Muscle of leg (tissue), 11 donors: ENCODE measurements around the gene TTC6. TPM values are rescaled to one million over a fixed set of nuclear protein-coding genes. Genes with fewer than 3 reads are reported as not detected.

ENCODE experiments used
- DNase-seq: peaks from one replicate; pipeline ENCODE4 v3.0.0; 2013
- H3K27ac ChIP-seq: one replicate; pipeline ENCODE4 v1.5.1; 2013; ENCODE audit warnings: mild to moderate bottlenecking, low read length, control low read depth
- H3K27me3 ChIP-seq: one replicate; pipeline ENCODE4 v1.6.1; 2013; ENCODE audit warnings: low read length; ENCODE audit not compliant: control insufficient read depth, insufficient read depth
- H3K36me3 ChIP-seq: one replicate; pipeline ENCODE4 v1.6.1; 2013; ENCODE audit warnings: low read length; ENCODE audit not compliant: control insufficient read depth, insufficient read depth
- H3K4me1 ChIP-seq: one replicate; pipeline ENCODE4 v1.6.1; 2013; ENCODE audit warnings: low read length; ENCODE audit not compliant: control insufficient read depth, insufficient read depth
- H3K4me3 ChIP-seq: one replicate; pipeline ENCODE4 v1.5.1; 2013; ENCODE audit warnings: low read length, control low read depth
- H3K9me3 ChIP-seq: replicated peaks from 2 replicates; pipeline ENCODE4 v1.6.1; 2013; ENCODE audit warnings: low read depth, low read length; ENCODE audit not compliant: control insufficient read depth
- WGBS: methylation state at CpG from one replicate; pipeline ENCODE4 v1.1.5; 2013; ENCODE audit warnings: missing lambda C conversion rate; ENCODE audit not compliant: insufficient coverage; 5-methylcytosine and 5-hydroxymethylcytosine counted together
- polyA plus RNA-seq, 8 donors: library from polyadenylated mRNA; unstranded; fragments of 120-200 nt; gene quantifications; one replicate each; pipeline versions ENCODE4 v1.2.1 to v1.2.3, GENCODE V29; 2013; ENCODE audit warnings: inconsistent platforms in 1 of 8, low replicate concordance in 1 of 8; ENCODE audit not compliant: insufficient read length in 8 of 8, insufficient read depth in 1 of 8
- total RNA-seq: library from RNA; stranded (reverse); fragments of 120-200 nt; gene quantifications from one replicate; pipeline ENCODE4 v1.2.4, GENCODE V29; 2013

Gene TTC6
- total and polyA plus RNA-seq, 9 donors = 0.12 to 0.66 (median 0.24) TPM; not detected in 5

DNA sequence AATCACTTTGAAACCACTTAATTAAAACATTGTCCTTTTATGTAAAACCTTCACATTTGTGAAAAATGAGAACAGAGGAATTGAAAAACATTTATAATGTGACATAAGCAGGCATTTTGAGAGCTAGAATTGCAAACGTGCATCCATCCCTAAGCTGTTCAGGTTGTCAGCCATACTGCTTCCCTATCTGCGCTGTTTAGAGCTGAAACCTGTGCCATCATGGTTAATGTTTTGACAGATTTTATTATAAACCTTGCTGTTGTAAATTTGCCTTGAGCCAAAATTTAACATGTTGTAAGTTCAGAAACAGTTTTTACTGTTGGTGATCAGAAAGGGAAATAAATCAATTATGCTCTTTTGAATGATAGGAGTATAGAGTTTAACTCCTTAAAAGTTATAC, 32.2 kb upstream of the TTC6 start:
- no peaks in the 10 kb centered on the region for H3K36me3 ChIP-seq
- DNase-seq = no peak
- no peak overlapping the region for H3K4me3 ChIP-seq
- no peaks in the 10 kb centered on the region for H3K27me3 ChIP-seq
- no peaks in the 10 kb centered on the region for H3K4me1 ChIP-seq
- H3K27ac ChIP-seq = no peak overlapping the region
- WGBS = 88% methylated on average over 2 of the region's 2 CpGs
- H3K9me3 ChIP-seq = no peaks in the 10 kb centered on the region

GRCh38 chr14:37565550-37565949, 29.9 kb upstream of the TTC6 start:
- Histone ChIP-seq H3K36me3 (no peaks in the 10 kb centered on the region), H3K4me3 (no peak overlapping the region), H3K4me1 (no peaks in the 10 kb centered on the region), H3K9me3 (no peaks in the 10 kb centered on the region), H3K27me3 (no peaks in the 10 kb centered on the region), H3K27ac (no peak overlapping the region)
- no peak for DNase-seq
- WGBS = no CpG with 5 or more reads among the region's 1 CpG

DNA sequence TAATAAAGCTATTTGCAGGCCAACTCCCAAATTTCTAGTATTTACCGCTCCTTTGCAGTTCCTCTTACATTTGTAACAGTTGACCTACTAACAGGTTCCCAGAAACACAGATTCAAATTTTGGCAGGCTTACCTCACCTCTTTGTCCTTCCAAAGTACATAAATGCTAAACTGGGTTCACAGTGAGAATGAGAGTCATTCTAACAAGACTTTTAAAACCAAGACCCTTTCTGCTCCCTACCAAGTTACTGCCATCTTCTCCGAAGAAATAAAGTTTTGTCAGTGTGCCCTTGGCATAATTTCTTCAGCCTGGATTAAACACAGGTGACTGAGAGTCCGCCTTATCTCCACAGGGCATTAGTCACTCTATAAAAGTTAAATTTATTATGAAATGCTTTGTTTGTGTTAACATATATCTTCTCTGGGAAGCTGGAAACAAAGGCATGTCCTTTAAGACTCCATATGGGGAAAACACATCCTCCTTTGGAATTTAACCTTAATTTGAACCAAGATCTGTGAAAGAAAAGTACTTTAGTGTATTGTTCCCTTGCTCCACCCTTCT, 28.5 kb upstream of the TTC6 start:
- no peak overlapping the region for H3K27ac ChIP-seq
- no peaks in the 10 kb centered on the region for H3K36me3 ChIP-seq
- no peaks in the 10 kb centered on the region for H3K27me3 ChIP-seq
- H3K4me3 ChIP-seq = no peak overlapping the region
- DNase-seq = no peak
- WGBS = no CpG with 5 or more reads among the region's 3 CpGs
- H3K9me3 ChIP-seq = no peaks in the 10 kb centered on the region
- no peaks in the 10 kb centered on the region for H3K4me1 ChIP-seq

DNA sequence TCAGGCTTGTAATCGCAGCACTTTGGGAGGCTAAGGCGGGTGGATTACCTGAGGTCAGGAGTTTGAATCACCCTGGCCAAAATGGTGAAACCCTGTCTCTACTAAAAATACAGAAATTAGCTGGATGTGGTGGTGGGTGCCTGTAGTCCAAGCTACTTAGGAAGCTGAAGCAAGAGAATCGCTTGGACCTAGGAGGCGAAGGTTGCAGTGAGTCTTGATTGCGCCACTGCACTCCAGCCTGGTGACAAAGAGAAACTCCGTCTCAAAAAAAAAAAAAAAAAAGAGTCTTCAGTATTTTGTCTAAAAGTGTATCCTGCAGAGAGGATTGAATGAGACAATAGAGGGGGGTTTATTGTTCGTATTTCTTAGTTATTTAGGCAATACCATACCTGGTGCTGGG, 25.7 kb upstream of the TTC6 start:
- Histone ChIP-seq H3K27ac (no peak overlapping the region), H3K4me1 (no peaks in the 10 kb centered on the region), H3K4me3 (no peak overlapping the region), H3K27me3 (no peaks in the 10 kb centered on the region), H3K36me3 (no peaks in the 10 kb centered on the region), H3K9me3 (no peaks in the 10 kb centered on the region)
- 73% methylated on average over 5 of the region's 7 CpGs for WGBS
- DNase-seq = no peak

DNA sequence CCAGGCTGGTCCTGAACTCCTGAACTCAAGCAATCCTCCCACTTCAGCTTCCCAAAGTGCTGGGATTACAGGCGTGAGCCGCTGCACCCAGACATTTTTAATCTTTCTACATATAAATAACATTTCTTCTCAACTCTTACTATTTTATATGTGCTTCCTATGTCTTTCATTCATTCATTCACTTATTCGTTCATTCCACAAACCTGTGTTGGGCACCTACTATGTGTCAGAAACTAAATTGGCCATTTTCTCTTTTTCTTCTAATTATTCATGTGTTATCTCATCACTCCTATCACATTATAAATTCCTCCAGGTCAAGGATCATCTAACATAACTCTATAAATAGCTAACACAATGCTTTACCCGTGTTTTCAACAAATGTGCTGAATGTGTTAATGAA, 24.0 kb upstream of the TTC6 start:
- H3K27ac ChIP-seq = no peak overlapping the region
- H3K4me3 ChIP-seq = no peak overlapping the region
- H3K9me3 ChIP-seq = no peaks in the 10 kb centered on the region
- peaks cover 7% of the 10 kb centered on the region for H3K27me3 ChIP-seq
- DNase-seq = no peak
- WGBS = 95% methylated on average over 3 of the region's 4 CpGs
- no peaks in the 10 kb centered on the region for H3K36me3 ChIP-seq
- H3K4me1 ChIP-seq = no peaks in the 10 kb centered on the region

DNA sequence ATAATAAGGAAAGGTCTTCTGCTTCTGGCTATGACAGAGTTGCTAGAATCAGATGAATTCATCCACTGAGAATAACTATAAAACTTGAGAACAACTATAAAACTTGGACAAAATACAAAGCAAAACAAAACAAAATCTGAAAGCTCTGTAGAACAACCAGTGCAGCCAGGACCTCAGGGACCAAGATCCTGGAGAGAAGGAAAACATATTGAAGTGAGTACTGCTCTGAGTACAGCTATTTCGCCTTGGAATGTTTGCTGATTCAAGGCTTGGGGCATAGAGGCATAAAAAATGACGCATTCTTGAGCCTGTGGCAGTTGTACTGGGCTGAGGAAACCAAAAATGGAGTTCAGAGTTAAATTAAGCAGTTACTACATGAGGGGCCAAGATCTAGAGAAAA, 22.1 kb upstream of the TTC6 start:
- H3K27me3 ChIP-seq = peaks cover 11% of the 10 kb centered on the region
- no peak overlapping the region for H3K27ac ChIP-seq
- WGBS = 62% methylated on average over 2 of the region's 2 CpGs
- no peaks in the 10 kb centered on the region for H3K9me3 ChIP-seq
- H3K4me1 ChIP-seq = no peaks in the 10 kb centered on the region
- no peak overlapping the region for H3K4me3 ChIP-seq
- DNase-seq = no peak
- H3K36me3 ChIP-seq = no peaks in the 10 kb centered on the region

DNA sequence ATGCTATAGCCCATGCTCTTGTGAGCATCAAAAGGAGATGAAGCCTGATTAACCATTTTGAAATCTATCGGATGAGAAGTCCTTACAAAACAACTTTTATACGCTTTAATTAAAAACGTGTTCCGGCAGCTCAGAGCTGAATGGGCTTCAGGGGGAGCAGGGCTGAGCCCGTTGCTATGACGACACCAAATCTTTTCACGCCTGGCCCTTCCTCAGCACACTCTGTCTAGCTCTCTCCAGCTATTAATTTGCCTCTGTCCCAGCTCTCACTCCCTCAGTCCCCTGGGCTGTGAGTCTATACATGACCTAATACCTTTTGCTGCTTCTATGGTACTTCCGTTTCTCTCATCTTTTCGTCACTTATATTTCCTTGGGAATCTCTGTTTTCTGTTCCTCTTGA, 16.2 kb upstream of the TTC6 start:
- H3K27me3 ChIP-seq = peaks cover 38% of the 10 kb centered on the region
- 16% methylated on average over 6 of the region's 9 CpGs for WGBS
- H3K4me1 ChIP-seq = peaks cover 4% of the 10 kb centered on the region
- no peak overlapping the region for H3K4me3 ChIP-seq
- no peak overlapping the region for H3K27ac ChIP-seq
- no peaks in the 10 kb centered on the region for H3K9me3 ChIP-seq
- DNase-seq = no peak
- H3K36me3 ChIP-seq = no peaks in the 10 kb centered on the region

DNA sequence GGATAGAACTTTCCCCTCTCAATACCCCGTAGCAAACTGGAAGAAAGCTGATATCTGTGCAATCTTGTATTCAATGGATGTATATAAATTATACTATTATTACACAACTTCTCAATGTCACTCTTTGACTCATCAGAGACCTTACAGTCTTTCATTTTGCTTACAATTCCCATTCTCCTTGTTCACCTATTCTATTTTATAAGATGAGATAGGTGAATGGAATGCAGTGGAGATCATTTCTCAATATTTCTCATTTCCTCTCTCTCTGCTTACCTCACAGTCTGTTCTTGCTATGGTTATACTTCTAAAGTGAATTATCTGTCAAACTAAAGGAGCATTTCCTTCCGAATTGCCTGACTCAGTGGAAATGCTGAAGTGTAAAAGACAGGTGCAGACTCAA, 15.3 kb upstream of the TTC6 start:
- no peaks in the 10 kb centered on the region for H3K36me3 ChIP-seq
- H3K27ac ChIP-seq = no peak overlapping the region
- peaks cover 44% of the 10 kb centered on the region for H3K27me3 ChIP-seq
- peaks cover 5% of the 10 kb centered on the region for H3K4me1 ChIP-seq
- no peak overlapping the region for H3K4me3 ChIP-seq
- WGBS = 50% methylated on average over 1 of the region's 2 CpGs
- DNase-seq = no peak
- H3K9me3 ChIP-seq = no peaks in the 10 kb centered on the region

GRCh38 chr14:37583358-37584210, 11.8 kb upstream of the TTC6 start:
- H3K4me3 ChIP-seq = no peak overlapping the region

DNA sequence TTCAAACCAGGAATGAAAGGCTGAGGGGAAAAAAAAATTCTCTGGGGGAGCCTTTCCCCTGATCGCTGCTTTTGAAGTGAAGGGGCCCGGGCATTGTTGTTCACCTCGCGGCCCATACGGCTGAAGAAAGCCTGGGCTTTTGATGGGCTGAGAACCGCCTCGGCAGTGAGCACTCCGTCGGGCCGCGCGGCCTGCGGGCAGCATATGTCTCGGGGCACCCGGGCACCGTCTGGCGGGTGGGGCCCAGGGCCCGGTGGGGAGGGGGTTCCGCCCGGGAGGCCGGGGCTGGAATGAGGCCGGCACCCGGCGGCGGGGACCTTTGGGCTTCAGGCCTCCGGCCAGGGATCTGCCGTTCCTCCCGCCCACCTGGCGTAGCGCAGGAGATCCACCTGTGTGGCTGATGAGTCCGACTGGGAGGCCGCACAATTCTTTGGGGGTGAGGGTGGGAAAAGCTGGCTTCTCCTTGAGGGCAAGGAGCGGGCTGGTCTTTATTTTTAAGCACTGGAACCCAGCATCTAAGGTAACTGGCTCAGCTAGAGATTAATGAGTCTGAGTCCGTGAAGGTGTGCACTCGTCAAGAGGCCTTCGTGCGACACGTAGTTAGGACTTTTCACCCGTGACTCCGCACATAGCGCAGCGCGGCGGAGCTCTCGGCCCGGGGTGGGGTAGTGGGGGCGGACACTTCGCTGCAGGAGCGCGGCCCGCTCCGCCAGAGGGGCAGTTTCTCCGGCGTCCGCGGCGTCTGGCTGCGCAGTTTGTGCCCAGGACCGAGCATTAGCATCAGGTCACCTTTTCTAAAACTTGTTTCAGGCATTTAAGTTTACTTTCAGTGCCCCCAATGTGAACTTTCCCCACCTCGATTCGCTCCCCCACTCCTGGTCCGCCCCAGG, 11.0 kb upstream of the TTC6 start:
- 2% methylated on average over 60 of the region's 62 CpGs for WGBS

More at GRCh38 chr14:37583358-37584210, 11.8 kb upstream of the TTC6 start:
- WGBS = 2% methylated on average over 61 of the region's 67 CpGs
- Histone ChIP-seq H3K27ac (no peak overlapping the region), H3K27me3 (peaks cover 62% of the 10 kb centered on the region), H3K4me1 (peaks cover 16% of the 10 kb centered on the region), H3K9me3 (no peaks in the 10 kb centered on the region), H3K36me3 (no peaks in the 10 kb centered on the region)
- no peak for DNase-seq

More for the DNA sequence above, 11.0 kb upstream of the TTC6 start:
- no peaks in the 10 kb centered on the region for H3K36me3 ChIP-seq
- H3K4me3 ChIP-seq = no peak overlapping the region
- H3K27ac ChIP-seq = no peak overlapping the region
- H3K27me3 ChIP-seq = peaks cover 64% of the 10 kb centered on the region
- DNase-seq = no peak
- peaks cover 16% of the 10 kb centered on the region for H3K4me1 ChIP-seq
- H3K9me3 ChIP-seq = no peaks in the 10 kb centered on the region
